Measurements from ENCODE around the gene STK11IP. TPM values are rescaled to one million over a fixed set of nuclear protein-coding genes. Genes with fewer than 3 reads are reported as not detected.

The STK11IP gene
- total and polyA plus RNA-seq, 9 of the 15 experiments (the other 6 are each of a cell fraction or from before 2014, with no cell fraction given), result 0.52 to 21.7 (median 5.6) TPM

DNA sequence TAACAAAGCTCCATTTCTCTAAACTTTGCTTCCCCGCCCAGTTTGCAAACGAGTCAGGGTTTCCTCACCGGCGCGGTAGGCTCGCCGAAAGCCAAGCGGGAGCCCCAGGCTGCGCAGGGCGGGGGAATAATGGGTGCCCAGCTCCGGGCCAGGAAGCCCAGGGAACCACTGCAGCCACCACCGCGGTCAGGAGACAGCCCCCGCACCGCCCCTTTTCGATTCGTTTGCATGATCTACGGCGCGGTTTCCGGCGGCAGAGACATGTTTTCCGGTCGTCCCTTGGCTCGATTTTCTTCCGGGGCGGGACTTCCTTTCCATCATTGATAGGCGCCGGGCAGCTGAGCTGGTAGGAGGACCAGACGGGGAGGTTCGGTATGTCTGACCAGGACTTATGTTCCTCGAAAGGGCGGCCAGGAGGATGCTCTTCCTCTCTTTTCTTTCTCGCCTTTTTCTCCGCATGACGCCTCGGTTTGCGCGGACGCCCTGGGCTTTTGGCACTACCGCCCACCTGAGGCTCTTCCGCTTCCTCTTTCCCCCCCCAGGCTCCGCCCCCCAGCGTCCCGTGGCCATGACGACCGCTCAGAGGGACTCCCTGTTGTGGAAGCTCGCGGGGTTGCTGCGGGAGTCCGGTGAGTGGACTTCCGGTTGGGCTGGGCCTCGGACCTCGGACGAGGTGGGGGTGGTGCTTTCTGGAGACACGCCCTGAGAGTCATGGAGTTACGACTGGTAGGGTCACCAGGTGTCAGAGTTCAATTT is at the start of gene STK11IP (continued):
- no peak for TF ChIP-seq ZNF146 (CRISPR knock-in tag; IDR thresholded peaks at IDR 0.05; ENCODE audit: unreplicated experiment)
- peak; percentile 13; the same call in 1 of the 2 replicates for TF ChIP-seq SOX6 (IDR thresholded peaks at IDR 0.05)
- peak; percentile 94 for TF ChIP-seq GABPB1 (CRISPR knock-in tag; IDR thresholded peaks at IDR 0.05)
- TF ChIP-seq, protein P1, sequence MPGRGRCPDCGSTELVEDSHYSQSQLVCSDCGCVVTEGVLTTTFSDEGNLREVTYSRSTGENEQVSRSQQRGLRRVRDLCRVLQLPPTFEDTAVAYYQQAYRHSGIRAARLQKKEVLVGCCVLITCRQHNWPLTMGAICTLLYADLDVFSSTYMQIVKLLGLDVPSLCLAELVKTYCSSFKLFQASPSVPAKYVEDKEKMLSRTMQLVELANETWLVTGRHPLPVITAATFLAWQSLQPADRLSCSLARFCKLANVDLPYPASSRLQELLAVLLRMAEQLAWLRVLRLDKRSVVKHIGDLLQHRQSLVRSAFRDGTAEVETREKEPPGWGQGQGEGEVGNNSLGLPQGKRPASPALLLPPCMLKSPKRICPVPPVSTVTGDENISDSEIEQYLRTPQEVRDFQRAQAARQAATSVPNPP (IDR thresholded peaks at IDR 0.05; ENCODE audit: borderline replicate concordance, insufficient read depth, insufficient read length), result no peak
- TF ChIP-seq, protein P2, sequence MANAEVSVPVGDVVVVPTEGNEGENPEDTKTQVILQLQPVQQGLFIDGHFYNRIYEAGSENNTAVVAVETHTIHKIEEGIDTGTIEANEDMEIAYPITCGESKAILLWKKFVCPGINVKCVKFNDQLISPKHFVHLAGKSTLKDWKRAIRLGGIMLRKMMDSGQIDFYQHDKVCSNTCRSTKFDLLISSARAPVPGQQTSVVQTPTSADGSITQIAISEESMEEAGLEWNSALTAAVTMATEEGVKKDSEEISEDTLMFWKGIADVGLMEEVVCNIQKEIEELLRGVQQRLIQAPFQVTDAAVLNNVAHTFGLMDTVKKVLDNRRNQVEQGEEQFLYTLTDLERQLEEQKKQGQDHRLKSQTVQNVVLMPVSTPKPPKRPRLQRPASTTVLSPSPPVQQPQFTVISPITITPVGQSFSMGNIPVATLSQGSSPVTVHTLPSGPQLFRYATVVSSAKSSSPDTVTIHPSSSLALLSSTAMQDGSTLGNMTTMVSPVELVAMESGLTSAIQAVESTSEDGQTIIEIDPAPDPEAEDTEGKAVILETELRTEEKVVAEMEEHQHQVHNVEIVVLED (CRISPR knock-in tag; IDR thresholded peaks at IDR 0.05), result no peak
- TF ChIP-seq, protein P3, sequence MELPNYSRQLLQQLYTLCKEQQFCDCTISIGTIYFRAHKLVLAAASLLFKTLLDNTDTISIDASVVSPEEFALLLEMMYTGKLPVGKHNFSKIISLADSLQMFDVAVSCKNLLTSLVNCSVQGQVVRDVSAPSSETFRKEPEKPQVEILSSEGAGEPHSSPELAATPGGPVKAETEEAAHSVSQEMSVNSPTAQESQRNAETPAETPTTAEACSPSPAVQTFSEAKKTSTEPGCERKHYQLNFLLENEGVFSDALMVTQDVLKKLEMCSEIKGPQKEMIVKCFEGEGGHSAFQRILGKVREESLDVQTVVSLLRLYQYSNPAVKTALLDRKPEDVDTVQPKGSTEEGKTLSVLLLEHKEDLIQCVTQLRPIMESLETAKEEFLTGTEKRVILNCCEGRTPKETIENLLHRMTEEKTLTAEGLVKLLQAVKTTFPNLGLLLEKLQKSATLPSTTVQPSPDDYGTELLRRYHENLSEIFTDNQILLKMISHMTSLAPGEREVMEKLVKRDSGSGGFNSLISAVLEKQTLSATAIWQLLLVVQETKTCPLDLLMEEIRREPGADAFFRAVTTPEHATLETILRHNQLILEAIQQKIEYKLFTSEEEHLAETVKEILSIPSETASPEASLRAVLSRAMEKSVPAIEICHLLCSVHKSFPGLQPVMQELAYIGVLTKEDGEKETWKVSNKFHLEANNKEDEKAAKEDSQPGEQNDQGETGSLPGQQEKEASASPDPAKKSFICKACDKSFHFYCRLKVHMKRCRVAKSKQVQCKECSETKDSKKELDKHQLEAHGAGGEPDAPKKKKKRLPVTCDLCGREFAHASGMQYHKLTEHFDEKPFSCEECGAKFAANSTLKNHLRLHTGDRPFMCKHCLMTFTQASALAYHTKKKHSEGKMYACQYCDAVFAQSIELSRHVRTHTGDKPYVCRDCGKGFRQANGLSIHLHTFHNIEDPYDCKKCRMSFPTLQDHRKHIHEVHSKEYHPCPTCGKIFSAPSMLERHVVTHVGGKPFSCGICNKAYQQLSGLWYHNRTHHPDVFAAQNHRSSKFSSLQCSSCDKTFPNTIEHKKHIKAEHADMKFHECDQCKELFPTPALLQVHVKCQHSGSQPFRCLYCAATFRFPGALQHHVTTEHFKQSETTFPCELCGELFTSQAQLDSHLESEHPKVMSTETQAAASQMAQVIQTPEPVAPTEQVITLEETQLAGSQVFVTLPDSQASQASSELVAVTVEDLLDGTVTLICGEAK (IDR thresholded peaks at IDR 0.05), result peak; percentile 98
- TF ChIP-seq, protein P3 (CRISPR knock-in tag; IDR thresholded peaks at IDR 0.05), result no peak
- TF ChIP-seq ZFX (CRISPR knock-in tag; IDR thresholded peaks at IDR 0.05), result peak; percentile 43; the same call in 1 of the 2 replicates
- peak; percentile 97 for TF ChIP-seq SP1 (CRISPR knock-in tag; IDR thresholded peaks at IDR 0.05)
- TF ChIP-seq, protein P4, sequence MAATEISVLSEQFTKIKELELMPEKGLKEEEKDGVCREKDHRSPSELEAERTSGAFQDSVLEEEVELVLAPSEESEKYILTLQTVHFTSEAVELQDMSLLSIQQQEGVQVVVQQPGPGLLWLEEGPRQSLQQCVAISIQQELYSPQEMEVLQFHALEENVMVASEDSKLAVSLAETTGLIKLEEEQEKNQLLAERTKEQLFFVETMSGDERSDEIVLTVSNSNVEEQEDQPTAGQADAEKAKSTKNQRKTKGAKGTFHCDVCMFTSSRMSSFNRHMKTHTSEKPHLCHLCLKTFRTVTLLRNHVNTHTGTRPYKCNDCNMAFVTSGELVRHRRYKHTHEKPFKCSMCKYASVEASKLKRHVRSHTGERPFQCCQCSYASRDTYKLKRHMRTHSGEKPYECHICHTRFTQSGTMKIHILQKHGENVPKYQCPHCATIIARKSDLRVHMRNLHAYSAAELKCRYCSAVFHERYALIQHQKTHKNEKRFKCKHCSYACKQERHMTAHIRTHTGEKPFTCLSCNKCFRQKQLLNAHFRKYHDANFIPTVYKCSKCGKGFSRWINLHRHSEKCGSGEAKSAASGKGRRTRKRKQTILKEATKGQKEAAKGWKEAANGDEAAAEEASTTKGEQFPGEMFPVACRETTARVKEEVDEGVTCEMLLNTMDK (IDR thresholded peaks at IDR 0.05; ENCODE audit: borderline replicate concordance, insufficient read depth, low read depth, low read length, poor library complexity, severe bottlenecking), result no peak
- peak; percentile 88; the same call in 1 of the 2 replicates for TF ChIP-seq ZBTB1 (CRISPR knock-in tag; IDR thresholded peaks at IDR 0.05; ENCODE audit: borderline replicate concordance, low read depth)
- TF ChIP-seq NBN (IDR thresholded peaks at IDR 0.05; ENCODE audit: low read depth), result no peak; the same call in 1 of the 2 replicates

Data from K562 (cell line).